RPMI7951 (cell line): ENCODE results near the gene HDHD3. TPM values are rescaled to one million over a fixed set of nuclear protein-coding genes. Genes with fewer than 3 reads are reported as not detected.
"Not testable (repeated sequence)": the region's sequence is repeated elsewhere in the genome, so short reads cannot be mapped to it uniquely, and the experiment has no call there.

Experiments used
- DNase-seq: peaks from one replicate; pipeline ENCODE4 v3.0.0-alpha.2; 2012; ENCODE audit warnings: low read depth
- total RNA-seq: library from RNA; depleted of rRNA; stranded (reverse); fragments of >200 nt; shearing (Covaris generic); gene quantifications from 2 replicates; pipeline ENCODE4 v1.2.3, GENCODE V29; 2014

Gene HDHD3
- total RNA-seq, 1 experiment from 2014 or later = 5.3 TPM

- DNase-seq = no peak
Measured at GRCh38 chr9:113390192-113390960, 13.6 kb upstream of the HDHD3 start.

- no peak for DNase-seq
Measured at GRCh38 chr9:113389451-113389850, 12.7 kb upstream of the HDHD3 start.

- no peak for DNase-seq
Measured at GRCh38 chr9:113388833-113389232, 12.0 kb upstream of the HDHD3 start.

- DNase-seq = no peak
Measured at GRCh38 chr9:113387560-113388230, 10.9 kb upstream of the HDHD3 start.

- DNase-seq = no peak
Measured at GRCh38 chr9:113386571-113387393, 10.0 kb upstream of the HDHD3 start.

GRCh38 chr9:113381909-113382411 lies 5.2 kb upstream of the HDHD3 start:
- no peak for DNase-seq

GRCh38 chr9:113381441-113381840 lies 4.7 kb upstream of the HDHD3 start:
- not testable (repeated sequence) for DNase-seq

GRCh38 chr9:113380869-113381378 lies 4.1 kb upstream of the HDHD3 start:
- DNase-seq = no peak

- DNase-seq = not testable (repeated sequence)
Measured at GRCh38 chr9:113379829-113380210, 3.0 kb upstream of the HDHD3 start.

GRCh38 chr9:113379094-113379828 lies 2.5 kb upstream of the HDHD3 start:
- not testable (repeated sequence) for DNase-seq

GRCh38 chr9:113375057-113376023 lies 1.4 kb downstream of the HDHD3 start:
- no peak for DNase-seq

GRCh38 chr9:113373676-113374392 lies 3.0 kb downstream of the HDHD3 start:
- no peak for DNase-seq

GRCh38 chr9:113373256-113373655 lies 3.5 kb downstream of the HDHD3 start:
- no peak for DNase-seq

- DNase-seq = no peak
Measured at GRCh38 chr9:113372059-113372458, 4.7 kb downstream of the HDHD3 start.

GRCh38 chr9:113370806-113371325 lies 5.9 kb downstream of the HDHD3 start:
- no peak for DNase-seq

GRCh38 chr9:113369855-113370140 lies 7.0 kb downstream of the HDHD3 start:
- DNase-seq = no peak

- DNase-seq = no peak
Measured at GRCh38 chr9:113368982-113369854, 7.6 kb downstream of the HDHD3 start.

- DNase-seq = no peak
Measured at GRCh38 chr9:113368348-113368981, 8.3 kb downstream of the HDHD3 start.
